T-helper 1 cell (primary cell): Measurements from ENCODE around the gene LOXL3.

ENCODE experiments used
- DNase-seq, 5 donors: peaks; one replicate each; pipeline ENCODE4 v3.0.0-alpha.2; 2012 to 2020

Gene LOXL3

DNA sequence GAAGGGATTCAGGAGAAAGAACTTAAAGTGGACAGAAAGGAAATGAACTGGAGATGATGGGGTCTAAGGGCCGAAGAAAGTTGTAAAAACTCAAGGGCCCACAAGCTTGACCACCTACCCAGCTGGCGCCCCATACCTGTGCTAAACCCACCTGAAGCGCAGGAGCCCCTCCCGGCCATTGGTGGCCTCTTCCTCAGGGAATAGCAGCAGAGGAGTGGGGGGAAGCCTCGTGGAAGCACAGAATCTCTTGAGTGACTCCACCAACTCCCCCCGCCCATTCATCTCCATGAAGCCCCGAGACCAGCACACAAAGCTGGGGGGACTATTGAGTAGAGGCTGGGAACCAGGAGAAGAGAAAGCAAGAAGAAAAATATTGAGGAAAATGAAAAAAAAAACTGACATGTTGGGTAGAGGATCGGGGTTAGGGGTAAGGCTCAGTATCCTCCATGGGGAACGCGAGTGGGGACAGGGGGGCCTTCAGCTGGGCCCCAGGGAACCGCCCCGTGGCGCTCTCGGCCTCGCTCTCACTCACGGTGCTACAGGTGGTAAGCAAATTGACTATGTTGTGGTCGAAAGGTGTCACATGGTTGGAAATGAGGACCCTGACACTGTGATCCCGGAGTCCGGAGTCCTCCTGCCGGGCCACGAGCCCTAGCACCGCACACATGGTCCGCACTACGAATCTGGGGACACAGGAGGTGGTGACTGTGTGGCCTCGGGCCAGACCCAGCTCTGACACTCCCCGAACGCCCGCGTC lies 25.0 kb downstream of the LOXL3 start:
- DNase-seq: no peak

DNA sequence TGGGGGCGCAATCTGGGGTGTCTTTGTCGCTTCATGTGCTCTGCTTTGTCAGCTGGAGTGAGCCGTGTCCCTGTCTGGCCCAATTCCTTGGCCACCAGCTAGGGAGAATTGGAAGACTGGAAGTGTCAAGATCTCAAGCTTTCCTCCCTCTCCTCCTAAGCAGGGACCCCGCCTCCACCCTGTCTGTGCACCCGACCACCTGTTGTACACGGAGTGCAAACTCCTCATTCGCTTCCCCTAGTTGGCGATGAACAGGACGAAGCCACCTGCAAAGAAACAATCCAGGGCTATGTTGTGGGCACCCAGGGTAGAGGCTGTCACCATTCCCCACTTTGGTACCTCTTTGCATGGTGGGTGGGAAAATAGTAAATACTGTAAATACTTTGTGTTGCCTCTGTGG lies 26.0 kb downstream of the LOXL3 start:
- DNase-seq: no peak

DNA sequence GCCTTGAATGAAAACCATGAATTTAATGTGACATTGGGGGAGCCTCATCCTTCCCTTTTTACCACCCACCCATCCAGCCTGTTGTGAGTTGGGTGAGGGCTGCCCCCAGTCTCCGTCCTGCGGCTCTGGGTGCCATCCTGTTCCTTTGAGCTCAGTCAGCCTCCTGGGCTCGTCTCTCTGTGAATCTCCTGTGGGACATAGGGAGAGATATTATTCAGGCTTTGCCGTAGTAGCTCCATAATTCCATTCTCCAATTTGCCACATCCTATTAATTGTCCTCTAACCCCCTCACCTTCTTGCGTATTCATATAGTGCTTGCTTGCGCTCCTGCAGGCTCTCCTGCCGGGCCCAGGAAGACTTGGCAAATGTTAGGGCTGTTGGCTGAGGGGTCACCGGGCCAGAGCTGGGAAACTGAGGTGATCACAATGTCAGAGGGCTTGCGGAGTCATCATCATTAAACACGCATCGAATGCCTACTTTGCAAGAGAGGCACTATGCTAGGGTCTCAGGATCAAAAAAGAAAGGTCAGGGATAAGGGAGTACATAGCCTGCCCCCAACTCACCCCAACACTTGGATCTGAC lies 27.0 kb downstream of the LOXL3 start:
- DNase-seq: no peak

DNA sequence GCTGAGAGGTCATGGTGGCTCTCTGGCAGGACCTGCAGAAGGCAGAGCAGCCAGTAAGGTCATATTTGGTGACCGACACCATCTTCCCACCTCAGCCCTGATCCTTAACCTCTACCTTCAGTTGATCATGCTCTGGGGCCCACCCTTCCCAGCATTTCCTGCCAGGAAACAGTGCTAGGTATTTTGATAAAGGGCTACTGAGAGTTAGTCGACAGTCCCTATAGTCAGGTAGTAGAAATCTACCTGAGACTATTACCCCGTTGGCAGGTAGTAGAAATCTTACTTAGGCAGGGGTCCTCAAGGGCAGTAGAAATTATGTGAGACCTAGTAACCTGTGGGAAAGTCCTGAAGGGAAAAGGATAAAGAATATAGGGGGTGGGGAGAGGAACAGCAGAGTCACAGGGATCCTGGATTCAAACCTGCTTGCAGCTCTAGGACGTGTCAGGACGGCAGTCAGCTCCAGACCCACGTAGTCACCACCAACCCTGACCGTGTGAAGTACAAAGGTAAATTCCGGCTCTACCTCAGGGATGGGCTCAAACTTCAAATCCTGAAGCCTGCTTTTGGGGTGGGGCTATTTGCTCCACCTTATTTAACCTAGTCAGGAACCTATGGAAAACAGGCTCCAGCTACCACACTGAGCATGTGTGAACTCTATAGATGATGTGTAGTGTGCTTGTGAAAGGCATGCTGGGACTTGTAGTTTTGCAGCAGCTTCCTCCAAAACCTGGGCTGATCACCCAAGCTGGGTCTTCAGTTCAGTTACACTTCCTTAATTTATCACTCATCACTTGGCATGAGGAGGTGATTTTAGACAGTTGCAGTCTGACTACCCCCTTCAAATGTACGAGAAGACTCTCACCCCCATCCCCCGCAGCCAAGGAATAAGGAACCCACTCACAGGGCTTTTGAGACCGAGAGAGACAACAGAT lies 27.8 kb downstream of the LOXL3 start, which contains the start of gene DQX1:
Gene DQX1 (minus strand): TSS at position 515 of the 932 bp plus-strand sequence. CDS start 502 bp downstream, at position 13.
- peak in 1 of 5 donors; percentile 38 for DNase-seq

DNA sequence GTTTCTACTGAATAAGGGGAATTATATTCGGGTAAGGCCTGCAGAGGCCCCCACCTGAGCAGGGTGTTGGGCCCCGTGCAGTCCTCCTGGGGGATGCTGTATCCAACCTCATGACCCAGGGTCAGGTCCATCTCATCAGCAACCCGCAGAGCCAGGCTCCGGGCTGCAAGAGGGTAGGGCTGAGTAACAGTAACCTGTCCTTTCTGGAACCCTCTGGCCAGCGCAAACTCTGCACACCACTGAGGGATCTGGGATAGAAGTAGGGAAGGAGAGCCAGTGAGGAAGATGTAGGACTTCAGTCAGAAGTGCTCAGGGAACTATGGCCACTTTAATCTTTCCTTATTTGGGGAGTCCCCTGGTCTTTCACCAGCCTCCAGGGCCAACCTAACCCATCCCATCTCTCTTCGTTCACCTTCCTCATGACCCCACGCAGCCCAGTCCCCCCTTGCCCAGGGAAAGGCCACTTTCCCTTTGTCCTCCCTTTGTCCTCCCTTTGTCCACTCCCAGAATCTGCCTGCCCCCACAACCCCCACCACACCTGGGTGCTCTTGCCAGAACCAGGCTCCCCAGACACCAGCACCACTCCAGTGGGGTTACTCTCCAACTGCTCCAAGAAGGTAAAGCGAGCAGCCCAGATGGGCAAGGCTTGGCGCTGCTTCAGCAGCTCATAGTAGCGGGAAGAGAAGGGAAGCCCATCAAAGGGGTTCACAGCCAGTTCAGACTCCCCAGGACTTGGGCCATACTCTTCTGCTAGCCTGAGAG lies 28.6 kb downstream of the LOXL3 start:
- DNase-seq: no peak

DNA sequence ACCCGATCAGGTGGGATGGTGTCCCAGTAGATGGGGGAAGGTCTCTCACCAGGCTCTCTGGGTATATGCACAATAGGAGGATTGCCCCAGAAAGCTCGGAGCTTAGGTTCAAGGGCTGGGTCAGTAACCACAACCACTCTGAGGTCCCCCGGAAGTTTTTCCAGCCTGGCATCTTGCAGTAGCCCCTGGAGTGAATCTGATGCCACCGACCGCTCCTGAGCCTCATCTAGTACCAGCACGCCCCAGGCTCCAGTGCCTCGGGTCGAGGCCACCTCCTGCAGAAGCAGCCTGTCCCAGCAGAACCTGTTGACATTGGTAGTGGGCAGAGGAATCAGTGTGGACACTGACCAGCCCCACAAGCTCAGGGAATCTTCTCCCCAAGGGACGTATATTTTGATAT lies 29.7 kb downstream of the LOXL3 start:
- no peak for DNase-seq

DNA sequence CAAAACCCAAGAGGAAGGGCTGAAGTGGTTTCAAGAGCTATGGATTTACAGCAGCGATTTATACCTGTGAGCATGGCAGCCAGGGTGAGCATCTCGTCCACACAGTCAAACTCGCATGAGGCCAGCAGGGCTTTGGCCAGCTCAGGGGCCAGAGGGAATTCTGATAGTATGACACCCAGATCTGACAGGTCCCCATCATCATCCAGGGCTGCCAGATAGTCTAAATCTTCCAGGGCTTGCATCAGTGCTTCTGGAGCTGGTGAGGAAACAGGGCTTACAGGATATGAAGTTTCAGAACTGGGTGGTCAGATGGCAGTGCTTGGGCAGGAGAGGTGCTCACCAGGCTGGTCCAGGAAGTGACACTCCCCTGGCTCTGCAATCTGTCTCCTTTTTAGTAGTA lies 31.2 kb downstream of the LOXL3 start:
- no peak for DNase-seq

DNA sequence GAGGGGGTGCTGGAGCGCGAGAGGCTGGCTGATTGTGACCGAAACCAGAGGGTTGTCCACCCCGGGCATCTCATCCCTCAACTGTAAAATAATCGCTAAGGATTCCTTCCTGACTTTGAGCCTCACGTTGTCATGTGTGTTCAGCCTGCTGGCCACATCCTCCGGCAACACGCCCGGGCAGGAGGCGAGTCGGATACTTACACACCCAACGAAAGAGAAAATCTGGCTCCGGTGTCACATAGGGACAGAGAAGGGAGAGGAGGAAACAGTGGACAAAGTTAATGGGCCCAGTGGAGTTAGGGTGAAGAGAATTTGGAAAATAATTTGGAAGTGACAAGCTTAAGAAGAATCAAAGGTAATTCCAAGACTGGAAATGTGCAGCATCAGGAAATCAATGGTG lies 37.1 kb downstream of the LOXL3 start:
- no peak for DNase-seq

DNA sequence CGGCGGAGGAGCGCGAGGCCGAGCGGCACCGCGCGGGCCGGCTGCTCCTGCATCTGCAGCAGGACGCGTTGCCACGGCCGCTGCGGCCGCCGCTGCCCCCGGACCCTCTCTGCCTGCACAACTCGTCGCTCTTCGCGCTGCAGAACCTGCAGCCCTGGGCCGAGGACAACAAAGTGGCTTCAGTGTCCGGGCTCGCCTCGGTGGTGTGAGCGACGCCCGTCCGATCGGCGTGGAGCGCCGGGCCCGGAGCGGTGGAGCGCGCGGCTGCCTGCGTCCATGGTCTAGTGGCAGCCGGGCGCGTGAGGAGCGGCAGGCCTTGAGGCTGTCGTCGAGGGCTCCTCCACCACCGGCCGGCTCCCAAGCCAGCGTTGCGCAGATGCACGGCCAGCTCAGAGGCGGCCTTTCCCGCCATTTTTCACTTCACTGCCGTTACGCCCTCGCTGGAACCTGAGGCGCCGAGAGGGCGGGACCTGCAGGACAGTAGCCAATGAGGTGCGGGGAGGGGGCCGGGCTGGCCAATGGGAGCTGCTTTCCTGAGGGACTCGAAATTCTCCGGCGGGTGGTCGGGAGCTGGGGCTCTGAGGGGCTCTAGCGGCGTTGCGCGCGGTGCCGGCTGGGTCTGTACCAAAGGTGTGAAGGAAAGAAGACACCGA lies 37.6 kb downstream of the LOXL3 start:
- DNase-seq: peak; percentile 47 to 82 (median 60)

DNA sequence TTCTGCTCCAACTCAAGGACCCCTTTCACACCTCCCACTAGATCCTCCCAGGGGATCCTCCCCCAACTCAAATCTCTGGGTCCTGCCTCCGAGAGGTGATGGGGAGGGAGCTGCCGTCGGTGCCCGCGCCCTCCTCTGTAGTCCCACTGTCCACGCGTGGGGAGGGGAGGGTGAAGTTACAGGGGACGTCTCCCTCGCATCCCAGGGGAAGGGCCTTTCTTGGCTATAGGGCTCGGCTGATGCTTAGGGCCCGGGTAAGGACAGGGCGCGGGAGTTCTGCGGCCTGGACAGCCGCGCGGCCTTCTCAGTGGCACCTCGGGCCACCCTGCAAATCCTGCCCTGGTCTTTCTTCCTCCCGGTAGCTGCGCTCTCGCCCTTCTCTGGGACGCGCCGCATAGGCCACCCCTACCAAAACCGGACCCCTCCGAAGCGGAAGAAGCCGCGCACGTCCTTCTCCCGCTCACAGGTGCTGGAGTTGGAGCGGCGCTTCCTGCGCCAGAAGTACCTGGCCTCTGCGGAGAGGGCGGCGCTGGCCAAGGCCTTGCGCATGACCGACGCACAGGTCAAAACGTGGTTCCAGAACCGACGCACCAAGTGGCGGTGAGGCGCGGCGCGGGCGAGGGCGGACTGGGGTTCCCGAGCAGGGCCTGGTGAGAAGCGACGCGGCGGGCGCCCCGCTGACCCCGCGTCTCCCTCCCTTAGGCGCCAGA lies 38.3 kb downstream of the LOXL3 start:
- DNase-seq: peak in 1 of 5 donors; percentile 34

DNA sequence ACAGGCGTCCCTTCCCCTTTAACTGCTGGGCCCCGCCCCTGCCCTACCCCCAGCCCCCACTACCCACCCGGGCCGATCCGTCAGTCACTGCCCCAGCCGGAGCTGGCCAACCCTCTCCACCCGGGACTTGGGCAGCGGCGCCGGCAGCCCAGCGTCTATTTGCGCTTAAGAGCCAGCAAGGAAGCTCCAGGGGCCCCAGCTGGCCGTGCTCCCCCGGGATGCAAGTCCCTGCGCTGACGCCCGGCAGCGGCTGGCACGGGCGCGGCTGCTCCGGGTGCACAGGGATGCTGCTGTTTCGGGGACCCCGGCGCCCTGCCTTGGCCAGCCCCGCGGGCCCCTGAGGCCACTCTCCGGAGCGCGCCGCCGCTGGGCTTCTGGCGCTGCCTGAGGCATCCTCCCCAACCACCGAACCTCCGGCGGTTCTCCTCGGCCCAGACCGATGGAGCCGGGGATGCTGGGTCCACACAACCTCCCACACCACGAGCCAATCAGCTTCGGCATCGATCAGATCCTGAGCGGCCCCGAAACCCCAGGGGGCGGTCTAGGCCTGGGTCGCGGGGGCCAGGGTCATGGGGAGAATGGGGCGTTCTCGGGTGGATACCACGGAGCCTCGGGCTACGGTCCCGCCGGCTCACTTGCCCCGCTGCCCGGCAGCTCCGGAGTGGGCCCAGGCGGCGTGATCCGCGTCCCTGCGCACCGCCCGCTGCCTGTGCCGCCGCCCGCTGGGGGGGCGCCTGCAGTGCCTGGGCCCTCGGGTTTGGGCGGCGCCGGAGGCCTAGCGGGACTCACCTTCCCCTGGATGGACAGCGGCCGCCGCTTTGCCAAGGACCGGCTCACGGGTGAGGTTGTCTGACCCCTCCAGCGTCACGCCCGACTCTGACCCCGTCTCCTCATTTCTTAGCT lies 39.1 kb downstream of the LOXL3 start, which contains the start of gene TLX2:
Gene TLX2 (plus strand): TSS at position 83 of the 903 bp plus-strand sequence. CDS start 357 bp downstream, at position 440.
- DNase-seq: peak in 1 of 5 donors; percentile 17

DNA sequence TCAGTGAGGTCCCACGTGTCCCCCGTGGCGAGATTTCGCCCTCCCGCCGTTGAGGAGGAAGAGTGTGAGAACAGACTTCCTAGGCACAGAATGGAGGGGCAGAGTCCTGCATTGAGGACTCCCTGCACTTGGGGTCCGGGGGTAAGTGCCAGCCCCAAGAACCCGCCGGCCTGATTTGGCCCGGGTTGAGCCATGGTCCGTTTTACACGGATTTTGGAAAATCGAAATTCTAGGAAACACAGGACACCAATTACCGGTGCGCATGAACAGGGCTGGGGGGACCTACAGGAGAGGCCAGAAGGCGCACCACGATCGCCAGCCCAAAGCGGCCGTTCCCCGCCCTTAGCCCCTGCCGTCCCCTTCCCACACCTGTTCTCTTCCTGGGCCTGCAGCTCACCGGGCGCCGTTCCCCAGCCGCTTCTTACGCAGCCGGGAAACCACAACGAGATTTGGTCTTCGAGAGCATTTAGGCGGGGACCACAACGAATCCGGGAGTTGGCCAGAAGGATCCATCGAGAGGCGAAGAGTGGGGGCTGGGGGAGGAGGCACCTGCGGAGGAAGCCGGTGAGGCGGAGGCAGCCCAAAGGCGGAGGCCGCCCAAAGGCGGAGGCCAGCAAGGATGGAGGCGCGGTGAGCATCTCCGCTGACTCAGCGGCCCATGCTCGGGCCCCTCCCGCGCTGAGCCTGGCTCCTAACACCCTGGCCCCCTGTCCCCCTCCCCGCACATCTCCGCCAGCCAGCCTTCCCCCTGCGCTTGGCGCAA lies 40.0 kb downstream of the LOXL3 start:
- peak in 1 of 5 donors; percentile 69 for DNase-seq

DNA sequence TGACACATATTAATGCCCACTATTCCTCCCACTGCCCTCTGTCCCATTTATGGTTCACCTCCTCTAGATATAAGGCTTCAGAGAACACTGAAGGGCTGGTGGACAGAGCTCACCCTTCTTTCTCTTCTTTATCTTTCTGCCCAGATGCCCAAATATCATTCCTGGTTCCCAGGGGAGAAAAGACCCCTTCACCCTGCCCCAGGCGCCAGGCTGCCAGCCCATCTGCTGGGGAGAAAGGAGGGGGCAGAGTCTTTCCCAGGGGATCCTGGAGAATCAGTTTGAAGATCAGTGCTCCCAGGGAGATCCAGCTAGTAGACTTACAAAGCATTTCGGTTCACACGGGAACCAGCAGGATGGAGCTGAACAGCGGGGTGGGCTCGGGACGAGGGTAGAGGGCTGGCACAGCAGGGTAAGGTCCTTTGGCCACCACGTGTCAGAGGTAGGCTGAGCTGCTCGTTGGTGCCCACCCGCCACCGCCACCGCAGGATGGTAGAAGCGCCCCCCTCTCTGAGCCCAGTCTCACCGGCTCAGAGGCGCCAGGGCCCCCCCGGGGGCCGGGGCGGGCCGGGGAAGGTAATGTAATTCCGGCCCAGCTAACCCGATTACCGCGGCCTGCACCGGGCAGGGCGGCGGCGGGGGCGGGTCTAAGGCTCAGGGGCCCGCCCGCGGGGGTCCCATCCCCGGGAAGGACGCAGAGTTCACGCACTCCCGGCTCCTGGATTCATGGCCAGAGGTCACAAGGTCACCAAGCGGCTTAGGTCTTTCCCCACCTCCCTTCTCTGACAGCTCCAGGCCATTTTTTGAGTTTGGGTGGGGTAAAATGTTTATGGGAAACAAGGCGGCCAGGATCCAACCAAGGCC lies 40.8 kb downstream of the LOXL3 start:
- no peak for DNase-seq

DNA sequence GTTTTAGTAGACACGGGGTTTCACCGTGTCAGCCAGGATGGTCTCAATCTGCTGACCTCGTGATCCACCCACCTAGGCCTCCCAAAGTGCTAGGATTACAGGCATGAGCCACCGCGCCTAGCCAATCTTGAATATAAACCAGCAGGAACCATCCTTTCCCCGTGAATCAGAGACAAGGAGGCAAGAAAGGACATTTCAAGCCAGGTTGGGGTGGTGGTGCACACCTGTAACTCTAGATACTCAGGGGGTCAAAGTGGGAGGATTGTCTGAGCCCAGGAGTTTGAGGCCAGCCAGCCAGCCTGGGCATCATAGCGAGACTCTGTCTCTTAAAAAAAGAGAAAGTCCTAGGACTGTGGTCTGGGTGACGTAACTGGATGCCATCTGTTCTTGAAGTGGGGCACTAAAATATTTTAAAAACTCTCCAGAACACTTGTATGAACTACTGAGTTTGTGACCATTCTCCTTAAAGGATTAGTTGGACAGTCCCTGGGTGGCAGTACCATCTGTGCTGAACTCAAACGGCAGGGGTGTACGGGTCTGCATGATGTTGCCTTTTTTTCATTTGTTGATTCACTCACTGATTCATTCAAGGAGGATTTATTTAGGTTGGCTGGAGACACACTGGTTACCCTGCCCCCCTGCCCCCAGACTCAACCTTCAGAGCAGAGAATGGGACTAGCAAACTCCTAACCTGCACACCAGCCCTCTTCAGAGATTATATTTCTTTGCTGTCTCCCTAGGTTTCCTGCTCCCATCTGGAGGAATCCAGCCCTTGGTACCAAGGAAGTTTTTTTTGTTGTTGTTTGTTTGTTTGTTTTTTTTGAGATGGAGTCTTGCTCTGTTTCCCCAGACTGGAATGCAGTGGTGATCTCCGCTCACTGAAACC lies 42.4 kb downstream of the LOXL3 start:
- DNase-seq: no peak

DNA sequence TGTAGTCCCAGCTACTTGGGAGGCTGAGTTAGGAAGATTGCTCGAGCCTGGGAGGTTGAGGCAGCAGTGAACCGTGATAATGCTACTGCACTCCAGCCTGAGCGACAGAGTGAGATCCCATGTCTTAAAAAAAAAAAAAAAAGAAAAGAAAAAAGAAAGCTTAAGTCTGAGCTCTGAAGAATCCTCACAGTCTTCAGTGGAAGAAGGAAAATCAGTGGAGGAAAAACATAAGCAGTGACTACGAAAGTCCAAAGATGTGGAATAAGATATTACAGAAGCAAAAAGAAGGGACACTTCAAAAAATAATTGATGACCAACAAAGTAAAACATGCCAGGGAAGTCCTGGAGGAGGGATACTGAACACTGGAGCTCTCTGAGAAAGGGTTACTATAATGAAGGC lies 43.5 kb downstream of the LOXL3 start:
- no peak for DNase-seq

DNA sequence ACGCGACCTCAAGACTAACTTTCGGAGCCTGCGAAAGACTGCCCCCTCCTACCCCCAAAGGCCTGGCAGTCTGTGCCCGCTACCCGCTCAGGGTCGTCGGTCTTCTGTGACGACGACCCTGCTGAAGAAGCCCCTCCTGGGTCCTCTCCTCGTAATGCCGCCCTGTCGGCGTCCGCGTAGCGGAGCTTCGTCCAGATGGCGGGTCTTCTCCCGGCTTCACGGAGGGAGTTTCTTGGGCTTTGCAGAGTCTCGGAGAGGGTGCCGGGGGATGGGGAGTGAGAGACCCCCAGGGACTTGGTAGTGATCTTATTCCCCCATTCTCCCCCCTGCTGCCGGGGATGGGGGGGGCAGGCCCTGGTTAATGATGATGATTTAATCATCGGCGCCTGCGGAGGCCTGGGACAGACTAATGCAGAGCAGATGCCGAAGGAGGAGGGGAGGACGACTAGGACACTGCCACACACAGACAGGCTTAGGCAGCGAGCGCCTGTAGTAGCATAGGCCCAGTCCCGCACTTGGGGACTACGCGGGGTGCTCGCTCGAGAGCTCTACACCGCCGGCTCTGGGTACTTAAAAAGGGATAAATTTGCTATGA lies 45.7 kb downstream of the LOXL3 start:
- no peak for DNase-seq
